Measurements from ENCODE around the gene FA2H.

The FA2H gene

GRCh38 chr16:74753180-74753579 lies 21.4 kb downstream of the FA2H start:
- DNase-seq (ENCODE audit: low spot score) = no peak
- no peak for TF ChIP-seq CTCF (conservative IDR thresholded peaks at IDR 0.05; ENCODE audit: low read depth)
- ChIA-PET CTCF (no interaction called here), POLR2A (ENCODE audit: low non-redundant PET) (no interaction called here)
- H3K27ac ChIP-seq = no peak overlapping the region

GRCh38 chr16:74752756-74753155 lies 21.9 kb downstream of the FA2H start:
- ChIA-PET CTCF (no interaction called here), POLR2A (ENCODE audit: low non-redundant PET) (no interaction called here)
- H3K27ac ChIP-seq = no peak overlapping the region
- TF ChIP-seq CTCF (conservative IDR thresholded peaks at IDR 0.05; ENCODE audit: low read depth) = no peak
- no peak for DNase-seq (ENCODE audit: low spot score)

- CTCF ChIA-PET = interaction anchor here (0.7 kb wide), 1 partner anchor 438 kb away, joined by 3 read pairs; no protein-coding TSS in a partner anchor
- POLR2A ChIA-PET (ENCODE audit: low non-redundant PET) = no interaction called here
- TF ChIP-seq CTCF (conservative IDR thresholded peaks at IDR 0.05; ENCODE audit: low read depth) = no peak
- no peak for DNase-seq (ENCODE audit: low spot score)
- no peak overlapping the region for H3K27ac ChIP-seq
Observed at GRCh38 chr16:74752258-74752657, 22.4 kb downstream of the FA2H start.

- ChIA-PET POLR2A (ENCODE audit: low non-redundant PET) (no interaction called here), CTCF (interaction anchor here (0.7 kb wide), 1 partner anchor 439 kb away, joined by 3 read pairs; no protein-coding TSS in a partner anchor)
- no peak for DNase-seq (ENCODE audit: low spot score)
- H3K27ac ChIP-seq = no peak overlapping the region
- no peak for TF ChIP-seq CTCF (conservative IDR thresholded peaks at IDR 0.05; ENCODE audit: low read depth)
Observed at GRCh38 chr16:74751658-74752057, 23.0 kb downstream of the FA2H start.

- ChIA-PET POLR2A (ENCODE audit: low non-redundant PET) (no interaction called here), CTCF (interaction anchor here (0.6 kb wide), 1 partner anchor 144 kb away, joined by 5 read pairs; no protein-coding TSS in a partner anchor)
- TF ChIP-seq CTCF (conservative IDR thresholded peaks at IDR 0.05; ENCODE audit: low read depth) = no peak
- no peak overlapping the region for H3K27ac ChIP-seq
- no peak for DNase-seq (ENCODE audit: low spot score)
Observed at GRCh38 chr16:74749291-74750055, 25.1 kb downstream of the FA2H start.

GRCh38 chr16:74748616-74749026 lies 26.0 kb downstream of the FA2H start:
- CTCF ChIA-PET = no interaction called here
- POLR2A ChIA-PET (ENCODE audit: low non-redundant PET) = no interaction called here
- no peak overlapping the region for H3K27ac ChIP-seq
- no peak for DNase-seq (ENCODE audit: low spot score)
- TF ChIP-seq CTCF (conservative IDR thresholded peaks at IDR 0.05; ENCODE audit: low read depth) = no peak
